NCI-H82 (cell line): ENCODE results near the gene RPL22L1.
A peak's percentile ranks its signal among the peaks of the same experiment; 100 is the strongest.
"Not testable (repeated sequence)": the region's sequence is repeated elsewhere in the genome, so short reads cannot be mapped to it uniquely, and the experiment has no call there.

Source experiments
- DNase-seq: peaks from one replicate; lab custom pipeline; 2025; lab: John Stamatoyannopoulos, UW

The RPL22L1 gene

GRCh38 chr3:170829546-170830272 is 40.3 kb downstream of the RPL22L1 start:
- DNase-seq, result no peak

GRCh38 chr3:170826047-170826446 is 43.9 kb downstream of the RPL22L1 start:
- DNase-seq, result no peak

- not testable (repeated sequence) for DNase-seq
Measured at GRCh38 chr3:170823562-170823961, 46.4 kb downstream of the RPL22L1 start.

GRCh38 chr3:170818325-170818724 is 51.7 kb downstream of the RPL22L1 start:
- not testable (repeated sequence) for DNase-seq

GRCh38 chr3:170817471-170817870 is 52.5 kb downstream of the RPL22L1 start:
- DNase-seq, result not testable (repeated sequence)

- no peak for DNase-seq
Measured at GRCh38 chr3:170816841-170817240, 53.2 kb downstream of the RPL22L1 start.

GRCh38 chr3:170816341-170816740 is 53.7 kb downstream of the RPL22L1 start:
- DNase-seq, result no peak

GRCh38 chr3:170815936-170816335 is 54.1 kb downstream of the RPL22L1 start:
- DNase-seq, result no peak

- peak; percentile 85 for DNase-seq
Measured at GRCh38 chr3:170815340-170815739, 54.7 kb downstream of the RPL22L1 start.
